ENCODE data around the gene F2RL3.

- TF ChIP-seq CTCF (IDR thresholded peaks at IDR 0.05) = no peak
- peak in 2 of 3 donors; percentile 34 to 38 for TF ChIP-seq POLR2A (IDR thresholded peaks at IDR 0.05)
These were observed 7.6 kb downstream of the F2RL3 start for GRCh38 chr19:16896146-16897028.
